HEK293T (cell line): ENCODE results near the gene ZBTB21.

ENCODE experiments used
- ARNT ChIP-seq: fragments of 450-650 bp; IDR thresholded peaks from 2 replicates; pipeline ENCODE4 v1.6.1; 2017; ENCODE audit warnings: mild to moderate bottlenecking
- BHLHE40 ChIP-seq: fragments of 450-650 bp; IDR thresholded peaks from 2 replicates; pipeline ENCODE4 v1.6.1; 2016; ENCODE audit warnings: mild to moderate bottlenecking, moderate library complexity, borderline replicate concordance
- CTBP1 ChIP-seq: fragments of 450-650 bp; IDR thresholded peaks from 2 replicates; pipeline ENCODE4 v1.6.1; 2016; ENCODE audit warnings: borderline replicate concordance
- ELF4 ChIP-seq: fragments of 450-650 bp; IDR thresholded peaks from 2 replicates; pipeline ENCODE4 v1.6.1; 2017; ENCODE audit warnings: antibody characterized with exemption
- FOXK2 ChIP-seq: fragments of 450-650 bp; IDR thresholded peaks from 2 replicates; pipeline ENCODE4 v1.6.1; 2016; ENCODE audit warnings: mild to moderate bottlenecking
- FOXM1 ChIP-seq: fragments of 450-650 bp; IDR thresholded peaks from 2 replicates; pipeline ENCODE4 v1.6.1; 2017; ENCODE audit warnings: mild to moderate bottlenecking, borderline replicate concordance
- HDGF ChIP-seq: fragments of 450-650 bp; IDR thresholded peaks from 2 replicates; pipeline ENCODE4 v1.6.1; 2017; ENCODE audit warnings: antibody characterized with exemption, borderline replicate concordance
- NFRKB ChIP-seq: fragments of 450-650 bp; IDR thresholded peaks from 2 replicates; pipeline ENCODE4 v1.6.1; 2016; ENCODE audit warnings: mild to moderate bottlenecking, moderate library complexity
- PKNOX1 ChIP-seq: fragments of 450-650 bp; IDR thresholded peaks from 2 replicates; pipeline ENCODE4 v1.6.1; 2016
- SP1 ChIP-seq: fragments of 450-650 bp; IDR thresholded peaks from 2 replicates; pipeline ENCODE4 v1.6.1; 2017
- SUZ12 ChIP-seq: fragments of 450-650 bp; IDR thresholded peaks from 2 replicates; pipeline ENCODE4 v1.6.1; 2016; ENCODE audit warnings: mild to moderate bottlenecking
- TARDBP ChIP-seq: fragments of 450-650 bp; IDR thresholded peaks from 2 replicates; pipeline ENCODE4 v1.6.1; 2016
- ZNF384 ChIP-seq: fragments of 450-650 bp; IDR thresholded peaks from 2 replicates; pipeline ENCODE4 v1.6.1; 2016

GRCh38 chr21:42042651-42043050 lies 32.5 kb upstream of the ZBTB21 start:
- TF ChIP-seq FOXK2, result no peak
- TF ChIP-seq PKNOX1, result no peak
- TF ChIP-seq HDGF, result no peak
- no peak for TF ChIP-seq TARDBP
- TF ChIP-seq ARNT, result no peak
- no peak for TF ChIP-seq NFRKB
- TF ChIP-seq SUZ12, result no peak
- no peak for TF ChIP-seq BHLHE40
- no peak for TF ChIP-seq SP1
- TF ChIP-seq CTBP1, result no peak
- no peak for TF ChIP-seq ELF4
- no peak for TF ChIP-seq ZNF384
- no peak for TF ChIP-seq FOXM1
